ENCODE data around the gene TRIM40. TPM values are rescaled to one million over a fixed set of nuclear protein-coding genes. Genes with fewer than 3 reads are reported as not detected.

The TRIM40 gene
- total RNA-seq, 1 donor from 2014 or later, result not detected

GRCh38 chr6:30101444-30102413 is 34.2 kb upstream of the TRIM40 start:
- TF ChIP-seq CTCF (IDR thresholded peaks at IDR 0.05; ENCODE audit: unreplicated experiment), result peak; percentile 10
- no peak overlapping the region for H3K27ac Mint-ChIP-seq
- H3K4me1 Mint-ChIP-seq (ENCODE audit: low read depth), result peaks cover 12% of the 10 kb centered on the region
- no peaks in the 10 kb centered on the region for H3K36me3 Mint-ChIP-seq (ENCODE audit: insufficient read depth)
- peak; percentile 81 for DNase-seq (ENCODE audit: low spot score, unreplicated experiment)
- peaks cover 85% of the 10 kb centered on the region for H3K27me3 Mint-ChIP-seq
- H3K9me3 Mint-ChIP-seq (ENCODE audit: low read depth), result no peaks in the 10 kb centered on the region
- H3K4me3 Mint-ChIP-seq (ENCODE audit: low read depth), result peak overlapping the region; percentile 62

GRCh38 chr6:30102414-30102969 is 33.4 kb upstream of the TRIM40 start:
- H3K4me1 Mint-ChIP-seq (ENCODE audit: low read depth), result peaks cover 12% of the 10 kb centered on the region
- peaks cover 80% of the 10 kb centered on the region for H3K27me3 Mint-ChIP-seq
- H3K27ac Mint-ChIP-seq, result no peak overlapping the region
- TF ChIP-seq CTCF (IDR thresholded peaks at IDR 0.05; ENCODE audit: unreplicated experiment), result no peak
- DNase-seq (ENCODE audit: low spot score, unreplicated experiment), result no peak
- H3K4me3 Mint-ChIP-seq (ENCODE audit: low read depth), result peak overlapping the region; percentile 47
- H3K9me3 Mint-ChIP-seq (ENCODE audit: low read depth), result no peaks in the 10 kb centered on the region
- H3K36me3 Mint-ChIP-seq (ENCODE audit: insufficient read depth), result no peaks in the 10 kb centered on the region

GRCh38 chr6:30102970-30103871 is 32.7 kb upstream of the TRIM40 start:
- Mint-ChIP-seq H3K36me3 (ENCODE audit: insufficient read depth) (no peaks in the 10 kb centered on the region), H3K4me1 (ENCODE audit: low read depth) (peaks cover 12% of the 10 kb centered on the region), H3K27me3 (peaks cover 80% of the 10 kb centered on the region), H3K27ac (peak overlapping the region; percentile 35), H3K4me3 (ENCODE audit: low read depth) (peak overlapping the region; percentile 62), H3K9me3 (ENCODE audit: low read depth) (no peaks in the 10 kb centered on the region)
- DNase-seq (ENCODE audit: low spot score, unreplicated experiment), result peak; percentile 62
- TF ChIP-seq CTCF (IDR thresholded peaks at IDR 0.05; ENCODE audit: unreplicated experiment), result peak; percentile 77

- no peak overlapping the region for H3K27ac Mint-ChIP-seq
- H3K4me3 Mint-ChIP-seq (ENCODE audit: low read depth), result peak overlapping the region; percentile 62
- peaks cover 79% of the 10 kb centered on the region for H3K27me3 Mint-ChIP-seq
- no peaks in the 10 kb centered on the region for H3K36me3 Mint-ChIP-seq (ENCODE audit: insufficient read depth)
- peaks cover 12% of the 10 kb centered on the region for H3K4me1 Mint-ChIP-seq (ENCODE audit: low read depth)
- no peak for DNase-seq (ENCODE audit: low spot score, unreplicated experiment)
- no peak for TF ChIP-seq CTCF (IDR thresholded peaks at IDR 0.05; ENCODE audit: unreplicated experiment)
- no peaks in the 10 kb centered on the region for H3K9me3 Mint-ChIP-seq (ENCODE audit: low read depth)
Observed at GRCh38 chr6:30103872-30104179, 32.1 kb upstream of the TRIM40 start.

- no peaks in the 10 kb centered on the region for H3K9me3 Mint-ChIP-seq (ENCODE audit: low read depth)
- peaks cover 75% of the 10 kb centered on the region for H3K27me3 Mint-ChIP-seq
- no peaks in the 10 kb centered on the region for H3K36me3 Mint-ChIP-seq (ENCODE audit: insufficient read depth)
- H3K4me3 Mint-ChIP-seq (ENCODE audit: low read depth), result no peak overlapping the region
- H3K4me1 Mint-ChIP-seq (ENCODE audit: low read depth), result peaks cover 12% of the 10 kb centered on the region
- DNase-seq (ENCODE audit: low spot score, unreplicated experiment), result no peak
- no peak for TF ChIP-seq CTCF (IDR thresholded peaks at IDR 0.05; ENCODE audit: unreplicated experiment)
- H3K27ac Mint-ChIP-seq, result no peak overlapping the region
Observed at GRCh38 chr6:30104661-30105060, 31.3 kb upstream of the TRIM40 start.
